Neural crest cell (in vitro differentiated cells): Measurements from ENCODE around the gene ZFX. TPM values are rescaled to one million over a fixed set of nuclear protein-coding genes. Genes with fewer than 3 reads are reported as not detected.

Source experiments
- DNase-seq: peaks from one replicate; pipeline ENCODE4 v3.0.0; 2021; ENCODE audit warnings: low read depth, mixed read lengths, low spot score
- H3K27ac Mint-ChIP-seq: one replicate; pipeline ENCODE4 v1.8.0; 2021; ENCODE audit warnings: mild to moderate bottlenecking, mixed read lengths; ENCODE audit not compliant: unreplicated experiment
- H3K27me3 Mint-ChIP-seq: 2 replicates; pipeline ENCODE4 v1.8.0; 2021; ENCODE audit warnings: low read depth, mild to moderate bottlenecking, mixed read lengths
- H3K36me3 Mint-ChIP-seq: 2 replicates; pipeline ENCODE4 v1.8.0; 2021; ENCODE audit warnings: low read depth, mild to moderate bottlenecking, mixed read lengths
- H3K4me1 Mint-ChIP-seq: 2 replicates; pipeline ENCODE4 v1.8.0; 2021; ENCODE audit warnings: mixed read lengths
- H3K4me3 Mint-ChIP-seq: one replicate; pipeline ENCODE4 v1.8.0; 2021; ENCODE audit warnings: mild to moderate bottlenecking, mixed read lengths
- H3K9me3 Mint-ChIP-seq: 2 replicates; pipeline ENCODE4 v1.8.0; 2021; ENCODE audit warnings: mixed read lengths
- total RNA-seq: library from RNA; stranded (reverse); gene quantifications from 2 replicates; pipeline ENCODE4 v1.2.1, GENCODE V29; 2021
- TF ChIP-seq, protein P1 (sequence below): fragments of 200-600 bp; sonication (generic); conservative IDR thresholded peaks from 2 replicates; pipeline ENCODE4 v1.5.0; 2021; ENCODE audit warnings: antibody characterized with exemption, mild to moderate bottlenecking

Gene ZFX
- total RNA-seq, 1 donor from 2014 or later: 83.6 TPM

DNA sequence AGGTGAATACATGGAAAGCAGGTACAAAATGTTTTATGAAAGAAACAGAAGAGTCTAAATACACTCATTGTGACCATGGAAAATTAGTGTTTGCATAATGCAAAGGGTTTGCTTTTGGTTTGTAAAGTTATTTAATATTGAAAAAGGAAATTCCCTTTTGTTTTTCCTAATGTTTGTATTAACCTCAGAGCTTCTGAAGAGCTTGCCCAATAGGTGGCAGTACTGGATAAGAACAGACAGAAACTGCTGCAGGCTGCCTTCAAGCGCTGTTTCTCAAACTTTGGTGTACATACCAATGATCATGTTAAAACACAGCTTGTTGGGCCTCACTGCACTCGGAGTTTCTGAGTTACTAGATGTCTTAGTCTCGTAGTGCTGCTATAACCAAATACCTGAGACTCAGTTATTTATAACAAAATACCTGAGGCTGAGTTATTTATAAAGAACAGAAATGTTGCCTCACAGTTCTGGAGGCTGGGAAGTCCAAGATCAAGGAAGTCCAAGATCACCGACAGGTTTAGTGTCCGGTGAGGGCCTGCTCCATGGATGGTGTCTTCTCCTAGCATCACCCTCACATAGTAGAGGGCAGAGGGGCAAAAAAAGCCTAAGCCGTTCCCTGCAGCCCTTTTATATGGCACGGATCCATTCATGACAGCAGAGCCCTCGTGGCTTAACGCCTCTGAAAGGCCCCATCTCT lies 110.2 kb downstream of the ZFX start:
- Mint-ChIP-seq H3K4me1 (no peaks in the 10 kb centered on the region), H3K9me3 (peaks cover 3% of the 10 kb centered on the region), H3K36me3 (no peaks in the 10 kb centered on the region), H3K27ac (no peak overlapping the region), H3K4me3 (no peak overlapping the region), H3K27me3 (no peaks in the 10 kb centered on the region)
- DNase-seq: peak; percentile 31
- TF ChIP-seq, protein P1, sequence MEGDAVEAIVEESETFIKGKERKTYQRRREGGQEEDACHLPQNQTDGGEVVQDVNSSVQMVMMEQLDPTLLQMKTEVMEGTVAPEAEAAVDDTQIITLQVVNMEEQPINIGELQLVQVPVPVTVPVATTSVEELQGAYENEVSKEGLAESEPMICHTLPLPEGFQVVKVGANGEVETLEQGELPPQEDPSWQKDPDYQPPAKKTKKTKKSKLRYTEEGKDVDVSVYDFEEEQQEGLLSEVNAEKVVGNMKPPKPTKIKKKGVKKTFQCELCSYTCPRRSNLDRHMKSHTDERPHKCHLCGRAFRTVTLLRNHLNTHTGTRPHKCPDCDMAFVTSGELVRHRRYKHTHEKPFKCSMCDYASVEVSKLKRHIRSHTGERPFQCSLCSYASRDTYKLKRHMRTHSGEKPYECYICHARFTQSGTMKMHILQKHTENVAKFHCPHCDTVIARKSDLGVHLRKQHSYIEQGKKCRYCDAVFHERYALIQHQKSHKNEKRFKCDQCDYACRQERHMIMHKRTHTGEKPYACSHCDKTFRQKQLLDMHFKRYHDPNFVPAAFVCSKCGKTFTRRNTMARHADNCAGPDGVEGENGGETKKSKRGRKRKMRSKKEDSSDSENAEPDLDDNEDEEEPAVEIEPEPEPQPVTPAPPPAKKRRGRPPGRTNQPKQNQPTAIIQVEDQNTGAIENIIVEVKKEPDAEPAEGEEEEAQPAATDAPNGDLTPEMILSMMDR: peak; percentile 76

DNA sequence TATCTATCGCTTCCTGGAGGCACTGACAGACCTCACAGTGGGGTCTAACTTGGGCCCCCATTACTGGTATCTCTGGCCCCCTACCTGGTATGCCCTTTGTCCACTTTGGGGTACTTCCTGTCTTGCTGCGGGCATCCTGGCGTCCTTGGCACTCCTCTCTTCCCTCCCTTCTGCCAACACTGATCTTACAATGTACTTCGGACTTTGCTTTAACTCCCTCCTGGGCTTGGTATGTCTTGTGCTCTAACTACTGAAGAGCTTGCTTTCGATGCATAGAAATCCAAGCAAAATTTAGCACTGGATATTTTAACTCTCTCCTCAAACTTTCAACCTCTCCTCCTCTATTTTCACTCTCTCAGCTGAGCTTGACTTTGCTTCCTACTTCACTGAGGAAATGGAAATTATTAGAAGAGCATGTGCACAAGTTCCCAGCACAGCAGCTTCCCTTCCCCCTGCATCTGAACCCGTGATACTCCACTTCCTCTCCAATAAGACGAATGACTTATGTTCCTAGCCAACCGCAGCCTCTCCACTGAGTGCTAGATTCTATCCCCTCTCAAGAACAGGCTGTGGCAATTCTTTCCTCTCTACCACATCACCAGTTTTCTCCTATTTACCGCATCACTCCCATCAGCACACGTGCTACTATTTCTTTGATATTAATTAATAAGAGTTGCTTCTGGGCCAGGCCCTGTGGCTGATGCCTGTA lies 111.5 kb downstream of the ZFX start:
- Mint-ChIP-seq H3K27me3 (peaks cover 2% of the 10 kb centered on the region), H3K4me3 (no peak overlapping the region), H3K27ac (peak overlapping the region; percentile 39), H3K36me3 (no peaks in the 10 kb centered on the region), H3K9me3 (peaks cover 3% of the 10 kb centered on the region), H3K4me1 (no peaks in the 10 kb centered on the region)
- TF ChIP-seq, protein P1: no peak
- DNase-seq: no peak

DNA sequence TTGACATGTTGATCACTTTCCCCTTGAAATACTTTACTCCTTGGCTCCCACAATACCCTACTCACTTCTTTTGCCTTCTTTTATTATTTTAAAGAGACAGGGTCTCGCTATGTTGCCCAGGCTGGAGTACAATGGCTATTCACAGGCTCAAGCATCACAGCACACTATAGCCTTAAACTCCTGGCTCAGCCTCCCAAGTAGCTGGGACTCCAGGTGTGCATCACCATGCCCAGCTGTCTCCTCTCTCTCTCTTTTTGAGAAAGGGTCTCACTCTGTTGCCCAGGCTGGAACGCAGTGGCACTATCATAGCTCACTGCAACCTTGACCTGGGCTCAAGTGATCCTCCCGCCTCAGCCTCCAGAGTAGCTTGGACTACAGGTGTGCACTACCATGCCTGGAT lies 112.8 kb downstream of the ZFX start:
- no peaks in the 10 kb centered on the region for H3K4me1 Mint-ChIP-seq
- no peaks in the 10 kb centered on the region for H3K36me3 Mint-ChIP-seq
- peaks cover 2% of the 10 kb centered on the region for H3K27me3 Mint-ChIP-seq
- H3K27ac Mint-ChIP-seq: no peak overlapping the region
- no peak for DNase-seq
- no peak overlapping the region for H3K4me3 Mint-ChIP-seq
- H3K9me3 Mint-ChIP-seq: no peaks in the 10 kb centered on the region
- TF ChIP-seq, protein P1: no peak

DNA sequence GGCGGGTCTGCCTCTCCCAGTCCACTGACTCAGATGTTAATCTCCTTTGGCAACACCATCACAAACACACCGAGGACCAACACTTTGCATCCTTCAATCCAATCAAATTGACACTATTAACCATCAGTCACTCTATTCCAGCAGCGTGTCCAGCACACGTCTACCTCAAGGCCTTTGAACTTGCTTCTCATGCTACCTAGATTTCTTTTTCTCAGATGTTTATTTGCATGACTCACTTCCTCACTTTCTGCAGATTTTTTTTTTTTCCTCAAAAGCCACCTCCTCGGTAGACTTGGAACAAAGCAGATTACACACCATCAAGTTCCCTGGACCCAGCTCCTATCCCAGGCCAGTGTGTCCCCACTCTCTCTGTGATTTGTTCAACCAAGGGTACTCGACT lies 114.9 kb downstream of the ZFX start:
- H3K4me3 Mint-ChIP-seq: no peak overlapping the region
- H3K4me1 Mint-ChIP-seq: no peaks in the 10 kb centered on the region
- no peaks in the 10 kb centered on the region for H3K9me3 Mint-ChIP-seq
- no peak overlapping the region for H3K27ac Mint-ChIP-seq
- TF ChIP-seq, protein P1: no peak
- peaks cover 5% of the 10 kb centered on the region for H3K27me3 Mint-ChIP-seq
- no peak for DNase-seq
- H3K36me3 Mint-ChIP-seq: no peaks in the 10 kb centered on the region

Other genes with a start within 250 kb of the ZFX start
- 91.0 and 103 TPM in 2 replicates for gene APOO, start 241.8 kb upstream of the ZFX start, total RNA-seq
- 0.26 TPM in 1 of 2 replicates, not detected in the other for gene CXorf58, start 241.7 kb upstream of the ZFX start, total RNA-seq
- gene KLHL15, start 122.5 kb upstream of the ZFX start, total RNA-seq: 16.5 and 17.1 TPM in 2 replicates
- gene EIF2S3, start 94.8 kb upstream of the ZFX start, total RNA-seq: 426 and 440 TPM in 2 replicates
- not detected in 2 replicates for gene SUPT20HL2, start 164.3 kb downstream of the ZFX start, total RNA-seq
- not detected in 2 replicates for gene SUPT20HL1, start 210.9 kb downstream of the ZFX start, total RNA-seq